Stimulated activated memory B cell treated with anti-CD40 and anti-IgM and Interleukin-4, amounts not matched to agents 10 μg/mL and 1 μg/mL and 100 μg/mL, for 72 hours (primary cell): Measurements from ENCODE around the gene CFP.
"Not testable (repeated sequence)": the region's sequence is repeated elsewhere in the genome, so short reads cannot be mapped to it uniquely, and the experiment has no call there.

Experiments used
- ATAC-seq: fragments of 150-1000 bp; cut with Tn5 transposase; 2 replicates; pipeline ENCODE4 v1.10.0; 2021
- H3K27ac Mint-ChIP-seq: one replicate; pipeline ENCODE4 v1.8.0; 2022; ENCODE audit warnings: mild to moderate bottlenecking, mixed read lengths
- H3K27me3 Mint-ChIP-seq: one replicate; pipeline ENCODE4 v1.8.0; 2022; ENCODE audit warnings: mixed read lengths
- H3K36me3 Mint-ChIP-seq: one replicate; pipeline ENCODE4 v1.8.0; 2022; ENCODE audit warnings: mixed read lengths
- H3K4me1 Mint-ChIP-seq: one replicate; pipeline ENCODE4 v1.8.0; 2022; ENCODE audit warnings: mixed read lengths
- H3K4me3 Mint-ChIP-seq: one replicate; pipeline ENCODE4 v1.8.0; 2022; ENCODE audit warnings: mild to moderate bottlenecking, moderate library complexity, mixed read lengths
- H3K9me3 Mint-ChIP-seq: one replicate; pipeline ENCODE4 v1.8.0; 2022; ENCODE audit warnings: mixed read lengths

CFP gene

GRCh38 chrX:47621851-47622250 is 7.9 kb downstream of the CFP start:
- peaks cover 13% of the 10 kb centered on the region for H3K36me3 Mint-ChIP-seq
- H3K4me1 Mint-ChIP-seq: peaks cover 23% of the 10 kb centered on the region
- H3K27ac Mint-ChIP-seq: no peak overlapping the region
- H3K9me3 Mint-ChIP-seq: no peaks in the 10 kb centered on the region
- no peak for ATAC-seq
- H3K4me3 Mint-ChIP-seq: no peak overlapping the region
- peaks cover 70% of the 10 kb centered on the region for H3K27me3 Mint-ChIP-seq

GRCh38 chrX:47620303-47620685 is 9.4 kb downstream of the CFP start:
- no peak for ATAC-seq
- Mint-ChIP-seq H3K9me3 (no peaks in the 10 kb centered on the region), H3K27ac (no peak overlapping the region), H3K4me1 (peaks cover 23% of the 10 kb centered on the region), H3K4me3 (no peak overlapping the region), H3K27me3 (peaks cover 79% of the 10 kb centered on the region), H3K36me3 (peaks cover 6% of the 10 kb centered on the region)

- peaks cover 23% of the 10 kb centered on the region for H3K4me1 Mint-ChIP-seq
- ATAC-seq: peak; percentile 89
- H3K4me3 Mint-ChIP-seq: peak within 1 kb of the TSS; percentile 48
- H3K27ac Mint-ChIP-seq: no peak within 1 kb of the TSS
- H3K9me3 Mint-ChIP-seq: no peaks in the 10 kb centered on the region
- peaks cover 73% of the 10 kb centered on the region for H3K27me3 Mint-ChIP-seq
- no peaks in the 10 kb centered on the region for H3K36me3 Mint-ChIP-seq
These were observed 10.0 kb downstream of the CFP start, which contains the start of gene SYN1 for GRCh38 chrX:47619486-47620302. Gene SYN1 (minus strand): TSS chrX:47619857. CDS start chrX:47619728, 129 bp downstream.

- H3K27ac Mint-ChIP-seq: no peak overlapping the region
- H3K9me3 Mint-ChIP-seq: no peaks in the 10 kb centered on the region
- peaks cover 69% of the 10 kb centered on the region for H3K27me3 Mint-ChIP-seq
- no peaks in the 10 kb centered on the region for H3K36me3 Mint-ChIP-seq
- peaks cover 20% of the 10 kb centered on the region for H3K4me1 Mint-ChIP-seq
- peak overlapping the region; percentile 48 for H3K4me3 Mint-ChIP-seq
- no peak for ATAC-seq
These were observed 10.7 kb downstream of the CFP start for GRCh38 chrX:47618923-47619485.

- H3K27me3 Mint-ChIP-seq: peaks cover 39% of the 10 kb centered on the region
- no peak overlapping the region for H3K4me3 Mint-ChIP-seq
- no peak for ATAC-seq
- peaks cover 5% of the 10 kb centered on the region for H3K4me1 Mint-ChIP-seq
- H3K36me3 Mint-ChIP-seq: no peaks in the 10 kb centered on the region
- no peaks in the 10 kb centered on the region for H3K9me3 Mint-ChIP-seq
- H3K27ac Mint-ChIP-seq: no peak overlapping the region
These were observed 15.1 kb downstream of the CFP start for GRCh38 chrX:47614618-47615017.

- no peak for ATAC-seq
- Mint-ChIP-seq H3K4me1 (peaks cover 4% of the 10 kb centered on the region), H3K27ac (no peak overlapping the region), H3K36me3 (no peaks in the 10 kb centered on the region), H3K4me3 (no peak overlapping the region), H3K9me3 (no peaks in the 10 kb centered on the region), H3K27me3 (peaks cover 29% of the 10 kb centered on the region)
These were observed 16.6 kb downstream of the CFP start for GRCh38 chrX:47613082-47613481.

GRCh38 chrX:47612418-47612817 is 17.3 kb downstream of the CFP start:
- H3K4me1 Mint-ChIP-seq: peaks cover 9% of the 10 kb centered on the region
- H3K27ac Mint-ChIP-seq: no peak overlapping the region
- H3K27me3 Mint-ChIP-seq: peaks cover 22% of the 10 kb centered on the region
- H3K9me3 Mint-ChIP-seq: no peaks in the 10 kb centered on the region
- no peaks in the 10 kb centered on the region for H3K36me3 Mint-ChIP-seq
- no peak for ATAC-seq
- H3K4me3 Mint-ChIP-seq: no peak overlapping the region

- Mint-ChIP-seq H3K4me1 (peaks cover 9% of the 10 kb centered on the region), H3K27ac (no peak overlapping the region), H3K27me3 (peaks cover 19% of the 10 kb centered on the region), H3K9me3 (no peaks in the 10 kb centered on the region), H3K4me3 (no peak overlapping the region), H3K36me3 (no peaks in the 10 kb centered on the region)
- no peak for ATAC-seq
These were observed 17.8 kb downstream of the CFP start for GRCh38 chrX:47611926-47612325.

- no peak overlapping the region for H3K4me3 Mint-ChIP-seq
- H3K4me1 Mint-ChIP-seq: peaks cover 9% of the 10 kb centered on the region
- H3K27me3 Mint-ChIP-seq: peaks cover 15% of the 10 kb centered on the region
- no peaks in the 10 kb centered on the region for H3K36me3 Mint-ChIP-seq
- H3K9me3 Mint-ChIP-seq: no peaks in the 10 kb centered on the region
- no peak for ATAC-seq
- H3K27ac Mint-ChIP-seq: no peak overlapping the region
These were observed 18.2 kb downstream of the CFP start for GRCh38 chrX:47611489-47611888.

- Mint-ChIP-seq H3K27ac (no peak overlapping the region), H3K27me3 (peaks cover 7% of the 10 kb centered on the region), H3K36me3 (no peaks in the 10 kb centered on the region), H3K9me3 (no peaks in the 10 kb centered on the region), H3K4me3 (no peak overlapping the region), H3K4me1 (peaks cover 9% of the 10 kb centered on the region)
- ATAC-seq: no peak
These were observed 19.2 kb downstream of the CFP start for GRCh38 chrX:47610511-47610910.

GRCh38 chrX:47608130-47608810 is 21.5 kb downstream of the CFP start:
- Mint-ChIP-seq H3K9me3 (no peaks in the 10 kb centered on the region), H3K36me3 (no peaks in the 10 kb centered on the region), H3K4me1 (peaks cover 9% of the 10 kb centered on the region), H3K27ac (no peak overlapping the region), H3K27me3 (peaks cover 7% of the 10 kb centered on the region), H3K4me3 (no peak overlapping the region)
- no peak for ATAC-seq

- no peak overlapping the region for H3K27ac Mint-ChIP-seq
- H3K4me3 Mint-ChIP-seq: no peak overlapping the region
- peaks cover 9% of the 10 kb centered on the region for H3K4me1 Mint-ChIP-seq
- H3K36me3 Mint-ChIP-seq: no peaks in the 10 kb centered on the region
- H3K9me3 Mint-ChIP-seq: no peaks in the 10 kb centered on the region
- H3K27me3 Mint-ChIP-seq: no peaks in the 10 kb centered on the region
- no peak for ATAC-seq
These were observed 22.6 kb downstream of the CFP start for GRCh38 chrX:47607091-47607490.

- Mint-ChIP-seq H3K27me3 (no peaks in the 10 kb centered on the region), H3K9me3 (no peaks in the 10 kb centered on the region)
- ATAC-seq: no peak
These were observed 24.7 kb downstream of the CFP start for GRCh38 chrX:47605024-47605423.

GRCh38 chrX:47603125-47603524 is 26.6 kb downstream of the CFP start:
- H3K27ac Mint-ChIP-seq, H3K27me3 Mint-ChIP-seq, H3K9me3 Mint-ChIP-seq, H3K4me3 Mint-ChIP-seq, ATAC-seq, H3K4me1 Mint-ChIP-seq, H3K36me3 Mint-ChIP-seq: not testable (repeated sequence)

More at GRCh38 chrX:47605024-47605423, 24.7 kb downstream of the CFP start:
- Mint-ChIP-seq H3K4me3 (no peak overlapping the region), H3K4me1 (peaks cover 9% of the 10 kb centered on the region), H3K36me3 (no peaks in the 10 kb centered on the region), H3K27ac (no peak overlapping the region)

- Mint-ChIP-seq H3K9me3 (peaks cover 4% of the 10 kb centered on the region), H3K36me3 (no peaks in the 10 kb centered on the region), H3K4me3 (no peak overlapping the region), H3K4me1 (no peaks in the 10 kb centered on the region), H3K27ac (no peak overlapping the region), H3K27me3 (no peaks in the 10 kb centered on the region)
- ATAC-seq: no peak
These were observed 32.5 kb downstream of the CFP start for GRCh38 chrX:47597222-47597621.

- H3K27ac Mint-ChIP-seq: no peak overlapping the region
- ATAC-seq: no peak
- no peaks in the 10 kb centered on the region for H3K4me1 Mint-ChIP-seq
- H3K9me3 Mint-ChIP-seq: peaks cover 4% of the 10 kb centered on the region
- H3K36me3 Mint-ChIP-seq: no peaks in the 10 kb centered on the region
- no peaks in the 10 kb centered on the region for H3K27me3 Mint-ChIP-seq
- no peak overlapping the region for H3K4me3 Mint-ChIP-seq
These were observed 33.5 kb downstream of the CFP start for GRCh38 chrX:47596256-47596655.
